Stimulated activated CD8-positive, alpha-beta memory T cell treated with anti-CD3 and anti-CD28 coated beads, Interleukin-2, amount 100 ng/mL, for 48 hours (primary cell): ENCODE data around the gene DHX32.

Source experiments
- DNase-seq, 2 donors: peaks; one replicate each; pipeline ENCODE4 v3.0.0-alpha.2; 2020; ENCODE audit warnings: low read depth in 2 of 2

The DHX32 gene

DNA sequence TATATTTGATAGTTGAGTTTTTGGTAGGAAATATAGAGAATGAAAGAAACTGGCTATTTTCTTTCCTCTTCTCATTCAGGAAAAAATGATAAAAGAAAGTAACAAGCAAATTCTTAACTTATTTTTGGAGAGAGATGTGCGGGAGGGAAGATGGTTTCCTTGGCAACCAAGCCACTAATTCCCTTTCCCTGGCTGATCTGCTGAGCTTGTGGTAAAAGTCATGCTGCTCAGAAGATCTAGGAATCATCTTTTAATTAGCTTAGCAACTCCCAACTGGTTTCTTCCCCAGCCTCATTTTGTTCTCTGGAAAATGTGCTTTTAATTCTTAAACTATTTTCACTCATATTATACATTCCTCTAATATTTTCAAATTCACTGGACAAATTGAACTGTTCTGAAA, 69.8 kb downstream of the DHX32 start:
- no peak for DNase-seq

DNA sequence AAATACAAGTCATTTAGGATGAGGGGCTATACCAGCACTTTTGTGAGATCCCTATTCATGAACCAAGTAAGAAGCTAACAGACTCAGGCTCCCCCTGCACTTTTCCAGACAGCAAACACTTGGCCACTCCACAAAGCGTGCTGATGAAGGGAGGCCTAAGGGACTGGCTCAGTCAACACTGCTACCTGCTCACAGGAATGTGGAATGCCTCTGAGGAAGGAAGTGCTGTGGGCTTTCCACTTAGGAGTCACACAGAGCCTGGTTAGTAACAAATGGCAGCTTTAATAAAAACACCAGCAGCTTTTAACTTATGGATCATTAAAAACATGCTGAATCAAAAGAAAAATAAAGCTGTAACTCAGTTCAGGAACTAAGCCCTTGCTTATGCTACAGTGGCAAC, 73.0 kb downstream of the DHX32 start:
- DNase-seq = no peak

DNA sequence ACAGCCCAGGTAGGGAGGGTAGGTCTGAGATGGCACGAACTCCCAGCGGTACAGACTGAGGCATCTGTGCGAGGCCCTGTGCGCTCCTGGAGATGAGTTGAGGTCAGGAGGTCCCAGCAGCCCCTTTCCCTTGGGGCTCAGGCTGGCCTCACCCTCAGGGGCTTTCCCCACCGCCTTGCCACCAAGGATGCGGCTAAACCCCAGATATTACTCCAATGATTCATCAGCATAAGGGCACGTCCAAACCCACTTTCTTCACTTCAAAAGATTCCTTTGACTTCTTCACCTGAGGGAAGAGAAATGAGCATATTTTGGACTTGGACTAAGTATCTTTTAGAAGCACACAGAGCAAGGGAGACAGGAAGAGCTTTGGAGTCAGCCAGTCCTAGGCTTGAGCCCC, 78.4 kb downstream of the DHX32 start:
- no peak for DNase-seq

DNA sequence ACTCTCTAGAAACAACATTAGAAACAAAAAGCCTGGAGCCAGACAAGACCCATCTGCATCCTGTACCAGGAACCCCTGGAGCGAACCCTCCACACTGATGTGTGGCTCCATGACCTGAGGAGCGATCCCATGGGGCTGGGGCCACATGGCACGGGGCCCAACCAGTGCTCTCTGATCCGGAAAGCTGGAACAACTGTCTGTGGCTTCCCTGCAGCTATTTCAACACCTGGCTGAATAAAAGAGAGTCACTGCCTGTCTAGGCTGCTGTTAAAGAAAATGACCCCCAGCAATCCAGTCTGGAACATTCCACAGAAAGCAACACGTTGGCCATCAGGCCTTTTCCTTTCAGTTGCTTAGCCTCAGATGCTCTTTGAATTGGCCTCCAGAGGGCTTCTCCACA, 79.0 kb downstream of the DHX32 start:
- DNase-seq = no peak

DNA sequence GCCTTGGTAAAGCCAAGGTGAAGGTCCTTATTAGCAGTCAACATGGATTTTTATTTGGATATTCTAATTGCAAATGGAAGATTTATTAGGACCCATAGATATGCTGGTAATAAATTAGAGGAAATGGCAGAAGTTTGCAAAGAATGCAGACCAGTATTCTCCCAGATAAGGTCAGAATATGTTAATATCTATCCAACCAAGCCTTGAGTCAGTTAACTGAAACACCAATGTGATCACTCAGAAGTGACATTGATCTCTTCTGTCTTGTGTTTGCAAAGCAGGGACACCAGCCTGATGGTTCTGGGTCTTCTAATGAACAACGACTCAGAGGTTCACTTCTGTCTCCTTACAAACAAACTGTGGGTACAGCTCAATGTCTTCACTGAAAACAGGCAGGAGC, 79.5 kb downstream of the DHX32 start:
- no peak for DNase-seq

DNA sequence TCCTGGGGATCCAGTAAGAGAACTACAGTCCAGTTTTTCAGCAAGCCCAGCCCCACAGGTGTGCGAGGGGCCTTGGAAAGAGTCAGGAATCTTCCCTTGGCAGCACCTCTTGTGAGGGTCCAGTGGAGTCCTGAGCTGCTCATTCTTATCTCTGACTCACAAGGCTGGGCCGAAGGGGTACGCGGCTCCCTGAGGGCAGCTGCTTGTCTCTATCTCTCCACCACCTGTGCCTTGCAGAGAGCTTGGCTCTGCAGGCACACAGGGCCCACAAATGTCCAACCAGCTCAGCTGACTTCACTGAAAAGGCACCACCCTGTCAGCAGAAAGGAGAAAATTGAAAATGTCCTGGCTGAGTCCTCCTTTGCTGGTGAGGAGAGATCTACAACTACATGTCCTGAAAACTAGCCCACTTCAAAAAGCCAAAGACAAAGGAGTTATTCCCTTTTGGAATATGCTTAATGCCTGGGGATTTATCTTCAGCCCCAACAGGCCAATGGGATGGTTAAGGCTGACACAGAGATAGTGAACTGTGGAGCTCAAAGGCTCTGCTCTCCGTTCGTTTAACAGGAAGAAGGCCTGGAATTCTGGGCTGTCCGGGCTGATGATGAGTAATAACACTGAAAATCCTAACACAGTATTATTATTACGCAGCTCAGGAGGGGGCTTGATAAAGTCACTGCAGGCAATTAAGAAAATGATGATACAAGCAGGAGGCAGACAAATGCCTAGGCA, 81.5 kb downstream of the DHX32 start:
- DNase-seq = no peak

DNA sequence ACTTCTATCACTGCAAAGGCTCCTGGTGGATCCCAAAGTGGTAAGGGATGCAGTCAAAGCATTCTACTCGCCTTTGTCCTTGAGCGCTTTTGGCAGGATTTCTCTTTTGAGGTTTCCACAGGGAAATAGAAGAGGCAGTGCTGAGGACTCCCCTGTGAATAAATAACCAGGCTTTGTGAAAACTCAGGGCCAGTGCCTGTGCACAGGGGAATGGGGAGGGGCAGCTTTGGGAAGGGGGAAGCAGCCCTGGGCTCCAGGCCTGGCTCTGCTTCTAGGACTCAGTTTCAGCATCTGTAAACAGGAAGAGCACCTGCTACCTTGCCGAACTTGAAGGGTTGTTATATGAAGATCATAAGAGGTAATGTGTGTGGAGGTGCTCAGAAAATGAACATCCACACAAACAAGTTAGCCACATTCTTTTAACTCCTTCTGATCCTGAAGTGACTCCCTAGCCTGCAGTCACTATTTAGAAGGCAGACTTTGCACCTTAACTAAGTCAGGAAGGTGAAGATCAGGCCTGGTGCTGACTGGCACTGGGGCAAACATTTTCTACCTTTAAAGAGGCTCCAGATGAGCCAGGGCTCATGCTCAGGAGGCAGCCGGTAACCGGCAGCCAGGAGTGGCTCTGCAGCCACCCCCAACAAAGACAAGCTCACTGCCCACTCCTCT, 83.0 kb downstream of the DHX32 start:
- no peak for DNase-seq

DNA sequence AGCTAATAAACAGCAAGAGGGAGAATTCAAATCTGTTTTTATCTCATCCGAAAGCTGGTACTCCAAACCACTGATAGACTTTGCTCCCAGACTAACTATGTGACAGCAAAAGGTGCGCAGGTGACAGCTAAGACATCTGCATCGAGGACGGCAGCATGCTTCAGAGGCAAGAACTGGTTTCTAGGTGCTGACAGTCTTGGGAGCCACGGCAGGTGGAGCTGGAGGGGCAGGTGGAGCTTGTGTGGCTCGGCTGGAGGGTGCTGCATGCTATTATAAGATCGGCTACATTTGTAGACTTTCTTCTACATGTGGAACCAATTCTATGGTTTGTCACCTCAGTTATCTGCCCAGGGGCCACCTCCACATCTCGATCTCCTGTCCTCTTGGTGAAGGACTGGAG, 83.7 kb downstream of the DHX32 start:
- no peak for DNase-seq

DNA sequence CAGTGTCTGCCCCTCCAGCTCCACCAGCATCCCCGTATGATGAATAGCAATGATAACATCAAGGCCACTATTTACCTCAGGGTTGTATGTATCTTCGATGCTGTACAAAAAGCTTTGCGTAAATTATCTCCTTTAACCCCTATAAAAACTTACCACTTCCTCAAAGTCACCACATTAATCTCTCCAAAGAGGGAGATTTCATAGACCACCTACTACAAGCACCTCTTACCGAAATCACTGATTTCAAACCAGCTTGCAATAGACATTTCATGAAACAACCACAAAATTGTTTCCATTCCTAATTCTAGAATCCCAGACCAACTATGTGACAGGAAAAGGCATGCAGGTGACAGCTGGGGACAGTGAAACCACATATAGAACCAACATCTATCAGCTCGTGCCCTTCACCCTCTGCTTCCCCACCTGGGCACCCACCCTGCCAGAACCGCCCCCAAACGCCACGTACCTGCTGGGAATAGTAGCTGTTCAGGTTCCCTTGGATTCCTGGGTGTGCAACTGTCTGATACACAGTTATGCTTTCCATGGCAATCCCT, 85.4 kb downstream of the DHX32 start:
- no peak for DNase-seq

DNA sequence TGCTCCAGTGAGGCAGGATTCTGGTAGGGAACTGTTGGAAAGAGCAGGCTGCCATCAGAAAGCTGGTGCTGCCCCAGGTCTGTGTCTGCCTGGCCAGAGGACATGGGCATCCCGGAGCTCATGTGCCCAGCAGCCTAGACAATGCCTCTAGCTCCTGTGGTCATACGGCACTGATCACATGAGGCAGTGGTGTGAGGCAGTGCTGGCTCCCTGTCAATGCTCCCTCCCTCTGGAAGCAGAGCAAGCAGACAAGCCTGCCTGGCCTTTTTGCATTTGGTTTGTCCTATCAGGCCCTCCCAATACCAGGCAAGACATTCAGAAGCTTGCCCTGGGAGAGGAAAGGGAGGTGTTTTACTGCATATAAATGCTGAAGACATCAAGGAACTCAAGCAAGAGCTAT, 86.0 kb downstream of the DHX32 start:
- no peak for DNase-seq

DNA sequence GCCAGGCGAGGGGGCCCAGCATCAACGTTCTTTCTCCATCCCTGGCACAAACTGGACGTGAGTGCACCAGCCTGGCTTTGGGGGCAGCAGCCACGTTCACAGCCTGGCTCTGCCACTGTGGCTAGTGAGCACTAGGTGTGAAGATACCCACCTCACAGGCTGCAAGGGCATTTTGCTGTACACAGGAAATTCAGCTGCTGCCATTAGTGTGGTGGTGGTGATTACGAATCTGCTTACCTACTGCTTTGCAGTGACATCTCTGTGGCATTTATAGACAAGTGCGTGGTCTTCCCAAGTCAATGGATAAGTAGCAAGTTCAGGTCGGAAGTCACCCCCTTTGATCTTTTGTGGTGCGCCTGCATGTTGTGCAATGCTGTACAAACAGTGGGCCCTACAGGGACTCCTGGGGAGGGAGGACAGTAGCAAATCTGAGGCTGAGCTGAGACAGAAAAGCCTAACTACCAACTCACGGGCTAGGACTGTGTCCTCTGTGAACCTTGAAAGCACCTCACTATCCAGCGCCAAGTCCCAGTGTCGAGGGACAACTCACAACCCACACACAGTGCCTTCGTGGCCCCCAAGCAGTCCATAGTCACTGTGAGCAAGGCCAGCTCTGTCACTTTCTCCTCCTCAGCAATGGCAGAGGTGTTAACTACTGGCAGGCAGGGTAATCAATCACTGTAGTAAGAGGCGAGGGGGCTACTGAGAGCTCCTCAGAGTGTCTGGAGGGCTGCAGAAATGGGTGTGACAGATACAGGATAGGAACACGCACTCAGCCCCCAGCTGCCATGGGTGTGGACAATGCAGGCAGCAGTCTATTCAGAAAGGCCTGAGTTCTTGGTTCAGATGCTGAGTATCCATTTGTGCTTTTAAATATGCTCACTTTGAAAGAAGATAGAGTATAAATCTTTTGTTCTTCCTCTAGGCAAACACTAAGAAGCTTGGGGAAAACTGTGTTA, 88.5 kb downstream of the DHX32 start:
- DNase-seq = no peak

DNA sequence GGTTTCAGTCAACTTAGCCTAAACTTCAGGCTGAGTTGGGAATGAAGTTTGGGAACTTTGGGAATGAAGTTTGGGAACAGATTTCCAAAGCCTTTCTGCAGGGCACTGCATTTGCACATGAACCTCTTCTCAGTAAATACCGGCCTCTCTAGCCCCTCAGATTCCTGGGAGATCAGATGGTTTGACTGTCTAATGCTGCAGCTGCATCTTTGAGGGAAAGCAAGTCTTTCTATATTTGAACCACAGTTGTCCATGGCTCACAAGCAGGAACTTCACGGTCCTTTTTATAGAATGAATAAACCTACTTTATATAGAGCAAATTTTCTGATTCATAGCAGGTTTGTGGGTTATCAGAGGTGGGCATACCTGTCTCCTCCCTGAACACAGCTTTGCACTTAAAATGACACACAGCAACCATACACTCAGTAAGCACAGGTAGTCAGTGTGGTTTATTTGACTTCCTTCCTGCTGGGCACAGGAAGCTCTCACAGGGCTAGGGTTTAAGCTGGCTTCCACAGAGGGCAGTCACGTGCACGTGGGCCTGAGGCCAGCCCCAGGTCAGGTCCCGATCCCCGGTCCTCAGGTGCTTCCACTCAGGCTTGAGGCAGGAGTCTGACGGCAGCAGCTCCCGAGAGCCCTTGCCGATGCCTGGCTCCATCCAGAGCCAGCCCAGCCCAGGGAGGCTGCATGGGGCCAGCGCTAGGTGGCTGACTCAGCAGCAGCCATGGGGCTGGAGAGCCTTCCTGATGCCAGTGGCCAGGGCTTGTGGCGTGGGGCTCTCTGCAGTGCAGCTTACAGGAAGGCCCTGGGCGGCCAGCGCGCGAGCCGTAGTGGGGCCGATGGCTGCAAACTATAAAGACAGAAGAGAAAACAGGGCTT, 92.7 kb downstream of the DHX32 start:
- DNase-seq = no peak
